ENCODE results near the gene ARF3.

DNA sequence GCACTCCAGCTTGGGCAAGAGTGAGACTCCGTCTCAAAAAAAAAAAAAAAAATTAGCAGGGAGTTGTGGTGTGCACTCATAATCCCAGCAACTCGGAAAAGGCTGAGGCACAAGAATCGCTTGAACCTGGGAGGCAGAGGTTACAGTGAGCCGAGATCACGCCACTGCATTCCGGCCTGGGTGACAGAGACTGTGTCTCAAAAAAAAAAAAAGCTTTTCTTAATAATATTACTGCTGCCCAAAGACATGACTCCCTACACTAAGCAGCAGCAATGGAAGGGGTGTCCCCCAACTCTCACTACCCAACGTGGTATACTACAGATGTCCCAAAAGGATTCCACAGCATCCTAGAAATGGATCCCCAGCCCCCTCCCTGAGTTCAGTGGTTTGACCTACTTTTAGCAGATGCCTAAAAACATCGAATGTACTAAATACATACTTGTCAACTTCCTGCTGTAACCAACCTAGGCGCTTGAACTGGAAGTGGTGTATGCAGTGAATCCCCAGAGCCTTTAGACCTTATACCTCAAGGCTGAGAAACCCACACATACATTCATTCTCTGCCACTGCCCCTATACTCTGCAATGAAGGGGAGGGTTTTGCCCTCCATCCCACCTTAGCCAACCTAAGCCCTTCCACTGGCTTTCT, 23.5 kb downstream of the ARF3 start:
- TF ChIP-seq TCF7 (IDR thresholded peaks at IDR 0.05; ENCODE audit: borderline replicate concordance) (no peak), ZSCAN29 (IDR thresholded peaks at IDR 0.05) (no peak), CEBPG (CRISPR knock-in tag; IDR thresholded peaks at IDR 0.05) (no peak), CEBPG (tag; conservative IDR thresholded peaks at IDR 0.05 in 1 of 2, IDR thresholded peaks at IDR 0.05 in 1 of 2) (no peak), CHD4 (IDR thresholded peaks at IDR 0.05; ENCODE audit: insufficient read depth, insufficient replicate concordance, low read depth, low read length, poor library complexity, severe bottlenecking) (no peak), RAD21 (CRISPR knock-in tag; conservative IDR thresholded peaks at IDR 0.05 in 1 of 2, IDR thresholded peaks at IDR 0.05 in 1 of 2) (no peak), POLR2A (conservative IDR thresholded peaks at IDR 0.05) (no peak)
- TF ChIP-seq, protein P1, sequence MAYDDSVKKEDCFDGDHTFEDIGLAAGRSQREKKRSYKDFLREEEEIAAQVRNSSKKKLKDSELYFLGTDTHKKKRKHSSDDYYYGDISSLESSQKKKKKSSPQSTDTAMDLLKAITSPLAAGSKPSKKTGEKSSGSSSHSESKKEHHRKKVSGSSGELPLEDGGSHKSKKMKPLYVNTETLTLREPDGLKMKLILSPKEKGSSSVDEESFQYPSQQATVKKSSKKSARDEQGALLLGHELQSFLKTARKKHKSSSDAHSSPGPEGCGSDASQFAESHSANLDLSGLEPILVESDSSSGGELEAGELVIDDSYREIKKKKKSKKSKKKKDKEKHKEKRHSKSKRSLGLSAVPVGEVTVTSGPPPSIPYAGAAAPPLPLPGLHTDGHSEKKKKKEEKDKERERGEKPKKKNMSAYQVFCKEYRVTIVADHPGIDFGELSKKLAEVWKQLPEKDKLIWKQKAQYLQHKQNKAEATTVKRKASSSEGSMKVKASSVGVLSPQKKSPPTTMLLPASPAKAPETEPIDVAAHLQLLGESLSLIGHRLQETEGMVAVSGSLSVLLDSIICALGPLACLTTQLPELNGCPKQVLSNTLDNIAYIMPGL (CRISPR knock-in tag; IDR thresholded peaks at IDR 0.05) = no peak

Measured in K562 (cell line).